Measurements from ENCODE around the gene SLC39A11. TPM values are rescaled to one million over a fixed set of nuclear protein-coding genes. Genes with fewer than 3 reads are reported as not detected.

Gene SLC39A11
- total and polyA plus RNA-seq, 2 of the 13 experiments (the other 11 are each of a cell fraction or from before 2014, with no cell fraction given), result 17.2 to 31.5 TPM

DNA sequence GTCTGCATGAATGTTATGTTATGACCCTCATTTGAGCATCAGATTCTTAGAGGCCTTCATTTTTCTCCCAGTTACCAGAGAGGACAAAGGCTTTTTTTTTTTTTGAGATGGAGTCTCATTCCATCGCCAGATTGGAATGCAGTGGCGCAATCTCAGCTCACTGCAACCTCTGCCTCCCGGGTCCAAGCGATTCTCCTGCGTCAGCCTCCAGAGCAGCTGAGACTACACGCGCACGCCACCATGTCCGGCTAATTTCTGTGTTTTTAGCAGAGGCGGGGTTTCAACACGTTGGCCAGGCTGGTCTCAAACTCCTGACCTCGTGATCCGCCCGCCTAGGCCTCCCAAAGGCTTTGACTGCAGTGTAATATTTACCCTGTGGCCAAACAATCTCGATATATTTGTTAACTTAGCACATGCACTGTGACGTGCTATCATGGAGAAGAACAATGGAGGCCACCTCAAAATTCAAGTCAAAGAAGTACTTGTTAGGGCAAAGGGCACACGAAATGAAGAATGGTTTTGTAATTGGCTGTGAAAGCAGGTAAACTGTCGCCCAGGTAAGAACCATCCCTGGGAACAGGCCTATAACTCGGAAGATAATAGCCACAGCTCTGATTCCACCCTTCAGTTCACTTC is 303.4 kb downstream of the SLC39A11 start (continued):
- no peak for TF ChIP-seq MAFG (CRISPR knock-in tag; IDR thresholded peaks at IDR 0.05)
- TF ChIP-seq ZNF792 (CRISPR knock-in tag; IDR thresholded peaks at IDR 0.05), result peak; percentile 52; the same call in 1 of the 2 replicates
- no peak for TF ChIP-seq CHCHD3 (CRISPR knock-in tag; IDR thresholded peaks at IDR 0.05)
- TF ChIP-seq ZNF432 (CRISPR knock-in tag; IDR thresholded peaks at IDR 0.05; ENCODE audit: borderline replicate concordance), result no peak
- TF ChIP-seq ZNF709 (CRISPR knock-in tag; IDR thresholded peaks at IDR 0.05), result no peak
- TF ChIP-seq, protein P1, sequence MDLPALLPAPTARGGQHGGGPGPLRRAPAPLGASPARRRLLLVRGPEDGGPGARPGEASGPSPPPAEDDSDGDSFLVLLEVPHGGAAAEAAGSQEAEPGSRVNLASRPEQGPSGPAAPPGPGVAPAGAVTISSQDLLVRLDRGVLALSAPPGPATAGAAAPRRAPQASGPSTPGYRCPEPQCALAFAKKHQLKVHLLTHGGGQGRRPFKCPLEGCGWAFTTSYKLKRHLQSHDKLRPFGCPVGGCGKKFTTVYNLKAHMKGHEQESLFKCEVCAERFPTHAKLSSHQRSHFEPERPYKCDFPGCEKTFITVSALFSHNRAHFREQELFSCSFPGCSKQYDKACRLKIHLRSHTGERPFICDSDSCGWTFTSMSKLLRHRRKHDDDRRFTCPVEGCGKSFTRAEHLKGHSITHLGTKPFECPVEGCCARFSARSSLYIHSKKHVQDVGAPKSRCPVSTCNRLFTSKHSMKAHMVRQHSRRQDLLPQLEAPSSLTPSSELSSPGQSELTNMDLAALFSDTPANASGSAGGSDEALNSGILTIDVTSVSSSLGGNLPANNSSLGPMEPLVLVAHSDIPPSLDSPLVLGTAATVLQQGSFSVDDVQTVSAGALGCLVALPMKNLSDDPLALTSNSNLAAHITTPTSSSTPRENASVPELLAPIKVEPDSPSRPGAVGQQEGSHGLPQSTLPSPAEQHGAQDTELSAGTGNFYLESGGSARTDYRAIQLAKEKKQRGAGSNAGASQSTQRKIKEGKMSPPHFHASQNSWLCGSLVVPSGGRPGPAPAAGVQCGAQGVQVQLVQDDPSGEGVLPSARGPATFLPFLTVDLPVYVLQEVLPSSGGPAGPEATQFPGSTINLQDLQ (CRISPR knock-in tag; IDR thresholded peaks at IDR 0.05), result peak; percentile 57; the same call in 1 of the 2 replicates
- no peak for TF ChIP-seq ATM (IDR thresholded peaks at IDR 0.05; ENCODE audit: borderline replicate concordance)
- TF ChIP-seq ZBTB3 (CRISPR knock-in tag; IDR thresholded peaks at IDR 0.05; ENCODE audit: borderline replicate concordance, low read depth), result no peak
- no peak for TF ChIP-seq ZSCAN22 (CRISPR knock-in tag; IDR thresholded peaks at IDR 0.05)
- no peak for TF ChIP-seq ZNF883 (CRISPR knock-in tag; IDR thresholded peaks at IDR 0.05; ENCODE audit: not compliant biosample characterization)
- no peak for TF ChIP-seq CCAR2 (optimal IDR thresholded peaks at IDR 0.05; ENCODE audit: low read depth, low read length)
- TF ChIP-seq, protein P2, sequence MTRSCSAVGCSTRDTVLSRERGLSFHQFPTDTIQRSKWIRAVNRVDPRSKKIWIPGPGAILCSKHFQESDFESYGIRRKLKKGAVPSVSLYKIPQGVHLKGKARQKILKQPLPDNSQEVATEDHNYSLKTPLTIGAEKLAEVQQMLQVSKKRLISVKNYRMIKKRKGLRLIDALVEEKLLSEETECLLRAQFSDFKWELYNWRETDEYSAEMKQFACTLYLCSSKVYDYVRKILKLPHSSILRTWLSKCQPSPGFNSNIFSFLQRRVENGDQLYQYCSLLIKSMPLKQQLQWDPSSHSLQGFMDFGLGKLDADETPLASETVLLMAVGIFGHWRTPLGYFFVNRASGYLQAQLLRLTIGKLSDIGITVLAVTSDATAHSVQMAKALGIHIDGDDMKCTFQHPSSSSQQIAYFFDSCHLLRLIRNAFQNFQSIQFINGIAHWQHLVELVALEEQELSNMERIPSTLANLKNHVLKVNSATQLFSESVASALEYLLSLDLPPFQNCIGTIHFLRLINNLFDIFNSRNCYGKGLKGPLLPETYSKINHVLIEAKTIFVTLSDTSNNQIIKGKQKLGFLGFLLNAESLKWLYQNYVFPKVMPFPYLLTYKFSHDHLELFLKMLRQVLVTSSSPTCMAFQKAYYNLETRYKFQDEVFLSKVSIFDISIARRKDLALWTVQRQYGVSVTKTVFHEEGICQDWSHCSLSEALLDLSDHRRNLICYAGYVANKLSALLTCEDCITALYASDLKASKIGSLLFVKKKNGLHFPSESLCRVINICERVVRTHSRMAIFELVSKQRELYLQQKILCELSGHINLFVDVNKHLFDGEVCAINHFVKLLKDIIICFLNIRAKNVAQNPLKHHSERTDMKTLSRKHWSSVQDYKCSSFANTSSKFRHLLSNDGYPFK (CRISPR knock-in tag; IDR thresholded peaks at IDR 0.05; ENCODE audit: borderline replicate concordance), result no peak
- TF ChIP-seq ZNF335 (CRISPR knock-in tag; IDR thresholded peaks at IDR 0.05), result no peak; the same call in 1 of the 2 replicates
- no peak for TF ChIP-seq ZNF773 (CRISPR knock-in tag; IDR thresholded peaks at IDR 0.05; ENCODE audit: borderline replicate concordance)
- TF ChIP-seq ZFP62 (CRISPR knock-in tag; IDR thresholded peaks at IDR 0.05), result no peak
- TF ChIP-seq SIX4 (CRISPR knock-in tag; IDR thresholded peaks at IDR 0.05), result no peak
- TF ChIP-seq ZNF772 (CRISPR knock-in tag; IDR thresholded peaks at IDR 0.05), result peak; percentile 34; the same call in 1 of the 2 replicates
- TF ChIP-seq SRSF9 (IDR thresholded peaks at IDR 0.05; ENCODE audit: borderline replicate concordance, insufficient read depth, low read depth, low read length, poor library complexity, severe bottlenecking), result no peak
- TF ChIP-seq KAT2B (IDR thresholded peaks at IDR 0.05; ENCODE audit: borderline replicate concordance, low read depth, low read length), result no peak
- TF ChIP-seq SP1 (IDR thresholded peaks at IDR 0.05), result no peak
- no peak for TF ChIP-seq SP1 (CRISPR knock-in tag; IDR thresholded peaks at IDR 0.05)
- no peak for TF ChIP-seq MEIS1 (CRISPR knock-in tag; IDR thresholded peaks at IDR 0.05; ENCODE audit: borderline replicate concordance)
- no peak for TF ChIP-seq SMYD3 (CRISPR knock-in tag; IDR thresholded peaks at IDR 0.05)
- TF ChIP-seq TBX3 (IDR thresholded peaks at IDR 0.05; ENCODE audit: borderline replicate concordance), result no peak
- TF ChIP-seq ZFY (CRISPR knock-in tag; IDR thresholded peaks at IDR 0.05), result no peak
- peak; percentile 60 for TF ChIP-seq ZMYM4 (CRISPR knock-in tag; IDR thresholded peaks at IDR 0.05)
- no peak for TF ChIP-seq CREBL2 (CRISPR knock-in tag; IDR thresholded peaks at IDR 0.05; ENCODE audit: borderline replicate concordance)
- TF ChIP-seq IRF2 (CRISPR knock-in tag; IDR thresholded peaks at IDR 0.05), result no peak

All from HepG2 (cell line).